Nephron (organoid): Measurements from ENCODE around the gene CCDC187.
A peak's percentile ranks its signal among the peaks of the same experiment; 100 is the strongest.

ENCODE experiments used
- H3K27ac Mint-ChIP-seq, 3 experiments: 2 replicates each; pipeline ENCODE4 v1.8.0; 2020; ENCODE audit warnings: mixed read lengths in 3 of 3, mild to moderate bottlenecking in 2 of 3, moderate library complexity in 1 of 3
- H3K27me3 Mint-ChIP-seq: 2 replicates; pipeline ENCODE4 v1.8.0; 2021; ENCODE audit warnings: low read depth, mild to moderate bottlenecking, moderate library complexity, mixed read lengths
- H3K36me3 Mint-ChIP-seq: 2 replicates; pipeline ENCODE4 v1.8.0; 2020; ENCODE audit warnings: low read depth, mixed read lengths
- H3K4me1 Mint-ChIP-seq: 2 replicates; pipeline ENCODE4 v1.8.0; 2020; ENCODE audit warnings: mixed read lengths
- H3K4me3 Mint-ChIP-seq, 3 experiments: 2 replicates each; pipeline ENCODE4 v1.8.0; 2020; ENCODE audit warnings: mild to moderate bottlenecking in 3 of 3, mixed read lengths in 3 of 3, moderate library complexity in 2 of 3
- H3K9me3 Mint-ChIP-seq: 2 replicates; pipeline ENCODE4 v1.8.0; 2020; ENCODE audit warnings: mixed read lengths
- TF ChIP-seq, protein P1 (sequence below), 3 experiments: fragments of 200-600 bp; sonication (generic); IDR thresholded peaks; one replicate each; pipeline ENCODE4 v1.5.0; 2021; ENCODE audit warnings: antibody characterized with exemption in 3 of 3; ENCODE audit not compliant: unreplicated experiment in 3 of 3

CCDC187 gene

DNA sequence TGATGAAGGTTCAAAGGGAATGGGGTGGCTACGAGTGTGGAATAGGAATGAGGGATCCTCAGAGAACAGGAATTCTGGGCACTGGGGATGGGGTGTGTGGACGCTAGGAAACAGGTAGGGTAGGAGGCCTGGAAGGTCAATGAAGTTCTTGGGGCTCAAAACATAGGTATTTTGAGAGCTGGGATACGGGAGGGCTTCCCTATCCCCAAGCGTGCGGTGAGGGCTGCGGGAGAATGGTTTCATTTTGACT lies 59.0 kb downstream of the CCDC187 start:
- Mint-ChIP-seq H3K36me3 (no peaks in the 10 kb centered on the region), H3K27ac (peak overlapping the region; percentile 17 to 35 (median 30)), H3K27me3 (peaks cover 16% of the 10 kb centered on the region), H3K4me3 (peak overlapping the region; percentile 89 to 96 (median 93)), H3K4me1 (peaks cover 30% of the 10 kb centered on the region), H3K9me3 (no peaks in the 10 kb centered on the region)
- TF ChIP-seq, protein P1, sequence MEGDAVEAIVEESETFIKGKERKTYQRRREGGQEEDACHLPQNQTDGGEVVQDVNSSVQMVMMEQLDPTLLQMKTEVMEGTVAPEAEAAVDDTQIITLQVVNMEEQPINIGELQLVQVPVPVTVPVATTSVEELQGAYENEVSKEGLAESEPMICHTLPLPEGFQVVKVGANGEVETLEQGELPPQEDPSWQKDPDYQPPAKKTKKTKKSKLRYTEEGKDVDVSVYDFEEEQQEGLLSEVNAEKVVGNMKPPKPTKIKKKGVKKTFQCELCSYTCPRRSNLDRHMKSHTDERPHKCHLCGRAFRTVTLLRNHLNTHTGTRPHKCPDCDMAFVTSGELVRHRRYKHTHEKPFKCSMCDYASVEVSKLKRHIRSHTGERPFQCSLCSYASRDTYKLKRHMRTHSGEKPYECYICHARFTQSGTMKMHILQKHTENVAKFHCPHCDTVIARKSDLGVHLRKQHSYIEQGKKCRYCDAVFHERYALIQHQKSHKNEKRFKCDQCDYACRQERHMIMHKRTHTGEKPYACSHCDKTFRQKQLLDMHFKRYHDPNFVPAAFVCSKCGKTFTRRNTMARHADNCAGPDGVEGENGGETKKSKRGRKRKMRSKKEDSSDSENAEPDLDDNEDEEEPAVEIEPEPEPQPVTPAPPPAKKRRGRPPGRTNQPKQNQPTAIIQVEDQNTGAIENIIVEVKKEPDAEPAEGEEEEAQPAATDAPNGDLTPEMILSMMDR (IDR thresholded peaks at IDR 0.05; ENCODE audit: unreplicated experiment in 3 of 3), result no peak

DNA sequence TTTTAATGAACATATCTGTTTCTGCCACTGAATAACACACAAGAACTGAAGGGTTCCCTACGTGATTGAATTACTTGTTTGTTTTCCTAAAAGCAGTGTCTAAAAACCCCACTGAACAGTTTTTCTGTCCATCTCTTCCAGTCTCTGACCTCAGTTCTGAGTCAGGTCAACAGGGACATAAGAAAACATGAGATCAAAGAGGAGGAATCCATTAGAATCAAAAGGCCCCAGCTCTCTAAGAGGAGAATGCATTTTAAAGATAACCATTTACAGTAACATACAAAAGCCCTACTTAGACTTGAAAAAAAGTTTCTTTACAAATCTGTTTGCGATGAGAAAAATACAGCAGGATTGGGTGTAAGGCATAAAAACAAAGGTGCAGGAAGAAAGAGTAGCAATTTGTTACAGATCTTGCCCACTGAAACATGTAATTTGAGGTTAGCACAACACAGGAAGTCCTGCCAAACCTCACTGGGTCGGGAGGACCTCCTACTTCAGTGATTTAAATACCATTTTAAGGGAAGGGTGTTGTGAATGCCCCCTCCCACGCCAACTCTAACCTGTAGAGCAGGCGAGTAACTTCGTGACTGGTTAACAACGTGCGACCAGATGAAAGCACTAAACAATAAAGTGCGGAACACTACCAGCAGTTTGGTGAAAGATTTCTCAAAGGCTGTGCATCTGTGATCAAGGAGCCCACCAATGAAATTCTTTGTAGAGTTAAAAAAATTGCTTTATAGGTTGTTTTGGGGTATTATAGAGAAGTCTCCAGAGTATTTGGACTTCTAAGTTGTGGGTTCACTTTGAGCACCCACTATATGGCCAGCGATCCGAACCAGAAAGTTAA lies 59.5 kb downstream of the CCDC187 start:
- TF ChIP-seq, protein P1 (IDR thresholded peaks at IDR 0.05; ENCODE audit: unreplicated experiment in 3 of 3), result no peak

DNA sequence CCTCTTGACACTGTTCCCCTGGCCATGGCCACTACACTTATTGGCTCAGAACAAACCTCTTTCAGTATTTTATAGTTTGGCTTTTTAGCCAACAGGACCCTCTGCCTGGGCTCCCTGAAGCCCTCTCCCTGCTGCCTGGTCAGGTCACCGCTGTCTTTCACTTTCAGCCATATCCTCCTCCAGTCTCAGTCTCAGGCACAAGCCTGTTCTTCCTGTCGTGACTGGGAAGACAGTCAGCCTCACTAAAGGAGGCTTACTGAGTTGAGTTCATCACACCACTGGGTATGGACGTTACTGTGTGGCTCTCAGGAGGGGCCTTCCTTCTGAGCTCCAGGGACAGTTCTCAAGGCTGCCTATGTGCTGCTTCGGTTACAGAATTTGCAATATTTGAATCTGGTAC lies 60.3 kb downstream of the CCDC187 start:
- no peaks in the 10 kb centered on the region for H3K9me3 Mint-ChIP-seq
- H3K36me3 Mint-ChIP-seq, result no peaks in the 10 kb centered on the region
- H3K4me1 Mint-ChIP-seq, result peaks cover 32% of the 10 kb centered on the region
- peak overlapping the region; percentile 89 to 96 (median 93) for H3K4me3 Mint-ChIP-seq
- peaks cover 12% of the 10 kb centered on the region for H3K27me3 Mint-ChIP-seq
- TF ChIP-seq, protein P1 (IDR thresholded peaks at IDR 0.05; ENCODE audit: unreplicated experiment in 3 of 3), result no peak
- H3K27ac Mint-ChIP-seq, result no peak overlapping the region

More for the DNA sequence above, 59.5 kb downstream of the CCDC187 start:
- H3K36me3 Mint-ChIP-seq, result no peaks in the 10 kb centered on the region
- H3K27me3 Mint-ChIP-seq, result peaks cover 12% of the 10 kb centered on the region
- peak overlapping the region; percentile 17 to 35 (median 30) for H3K27ac Mint-ChIP-seq
- H3K9me3 Mint-ChIP-seq, result no peaks in the 10 kb centered on the region
- H3K4me3 Mint-ChIP-seq, result peak overlapping the region; percentile 89 to 96 (median 93)
- peaks cover 31% of the 10 kb centered on the region for H3K4me1 Mint-ChIP-seq

DNA sequence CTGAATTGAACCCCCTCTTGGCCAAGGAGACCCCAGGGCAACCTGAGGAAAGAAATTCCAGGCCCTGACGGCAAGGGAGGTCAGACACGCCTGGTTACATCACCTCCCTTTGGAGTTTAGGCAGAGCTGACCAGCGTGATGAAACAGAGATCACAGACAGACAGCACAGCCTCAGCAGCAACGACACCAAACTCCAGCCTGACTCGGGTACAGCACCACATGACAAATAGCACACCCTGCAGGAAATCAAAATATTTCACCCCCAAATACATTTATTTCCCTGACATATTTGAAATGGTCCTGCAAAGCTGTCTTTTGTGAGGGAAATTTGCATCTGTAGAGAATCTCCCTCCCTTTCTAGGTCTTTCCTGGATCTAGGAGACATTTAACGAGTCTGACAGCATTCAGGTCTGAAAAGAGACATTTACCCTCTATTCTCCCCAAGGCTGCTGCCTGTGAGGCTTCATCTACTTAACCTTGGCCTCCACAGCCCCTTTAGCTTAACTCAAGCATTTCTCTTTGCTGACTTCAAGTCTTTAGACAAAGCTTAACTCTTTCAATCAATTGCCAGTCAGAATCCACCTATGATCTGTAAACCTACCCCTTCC lies 60.9 kb downstream of the CCDC187 start:
- Mint-ChIP-seq H3K27ac (no peak overlapping the region), H3K9me3 (no peaks in the 10 kb centered on the region), H3K27me3 (peaks cover 12% of the 10 kb centered on the region), H3K36me3 (no peaks in the 10 kb centered on the region), H3K4me1 (peaks cover 32% of the 10 kb centered on the region), H3K4me3 (peak overlapping the region; percentile 10 to 93 (median 40))
- TF ChIP-seq, protein P1 (IDR thresholded peaks at IDR 0.05; ENCODE audit: unreplicated experiment in 3 of 3), result no peak

DNA sequence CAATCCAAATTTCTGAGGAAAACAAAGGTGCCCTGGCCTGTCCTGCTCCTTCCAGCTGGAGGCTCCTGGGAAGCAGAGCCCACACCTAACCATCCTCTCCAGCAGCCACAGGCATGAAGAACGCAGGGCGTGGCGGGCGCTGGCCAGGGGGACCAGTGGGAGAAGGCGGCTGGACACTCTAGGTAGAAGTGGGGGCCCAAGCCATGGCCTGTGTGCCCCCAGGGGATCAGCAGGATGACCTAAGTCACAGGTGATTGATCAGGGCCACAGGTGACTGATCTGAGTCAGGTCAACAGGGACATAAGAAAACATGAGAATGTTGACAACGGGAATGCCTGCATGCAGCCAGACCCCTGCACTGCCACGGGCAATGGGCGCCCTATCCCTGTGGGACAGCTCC lies 61.6 kb downstream of the CCDC187 start:
- TF ChIP-seq, protein P1 (IDR thresholded peaks at IDR 0.05; ENCODE audit: unreplicated experiment in 3 of 3), result no peak
- Mint-ChIP-seq H3K27ac (no peak overlapping the region), H3K9me3 (no peaks in the 10 kb centered on the region), H3K36me3 (no peaks in the 10 kb centered on the region), H3K27me3 (peaks cover 8% of the 10 kb centered on the region), H3K4me3 (no peak overlapping the region), H3K4me1 (peaks cover 29% of the 10 kb centered on the region)
